Suprapubic skin (tissue), 4 donors: Measurements from ENCODE around the gene LRRTM3. TPM values are rescaled to one million over a fixed set of nuclear protein-coding genes. Genes with fewer than 3 reads are reported as not detected.

Experiments
- DNase-seq, 2 donors: peaks; one replicate each; pipeline ENCODE4 v3.0.0-alpha.2; 2019; ENCODE audit warnings: low spot score in 2 of 2
- H3K27ac ChIP-seq: fragments of 200-600 bp; sonication (generic); one replicate; pipeline ENCODE4 v1.5.1; 2019
- H3K27me3 ChIP-seq: fragments of 200-600 bp; sonication (generic); one replicate; pipeline ENCODE4 v1.5.1; 2019
- H3K36me3 ChIP-seq: fragments of 200-600 bp; sonication (generic); one replicate; pipeline ENCODE4 v1.5.1; 2019
- H3K4me1 ChIP-seq: fragments of 200-600 bp; sonication (generic); one replicate; pipeline ENCODE4 v1.5.1; 2019
- H3K4me3 ChIP-seq: fragments of 200-600 bp; sonication (generic); one replicate; pipeline ENCODE4 v1.5.1; 2019; ENCODE audit warnings: mild to moderate bottlenecking
- H3K9me3 ChIP-seq: fragments of 200-600 bp; sonication (generic); one replicate; pipeline ENCODE4 v1.5.1; 2019
- CTCF ChIP-seq, 2 donors: fragments of 200-600 bp in 1 of 2; fragments of 450-650 bp in 1 of 2; sonication (generic) in 1 of 2; IDR thresholded peaks; one replicate each; pipeline ENCODE4 v1.5.1; 2016 to 2019; ENCODE audit warnings: antibody characterized with exemption in 2 of 2, mild to moderate bottlenecking in 1 of 2, moderate library complexity in 1 of 2
- EP300 ChIP-seq: sonication (generic); formaldehyde crosslinking; IDR thresholded peaks from one replicate; pipeline ENCODE4 v1.6.1; 2017; ENCODE audit warnings: antibody characterized with exemption
- POLR2A ChIP-seq, 2 donors: fragments of 450-650 bp; IDR thresholded peaks; one replicate each; pipeline ENCODE4 v1.6.1; 2017; ENCODE audit warnings: antibody characterized with exemption in 2 of 2, mild to moderate bottlenecking in 2 of 2, moderate library complexity in 2 of 2
- POLR2AphosphoS5 ChIP-seq, 3 donors: sonication (generic); formaldehyde crosslinking; IDR thresholded peaks; one replicate each; pipeline ENCODE4 v1.6.1; 2017; ENCODE audit warnings: antibody characterized with exemption in 3 of 3
- WGBS: methylation state at CpG from one replicate; pipeline ENCODE4 v1.1.5; 2018; 5-methylcytosine and 5-hydroxymethylcytosine counted together
- total RNA-seq, 4 donors: library from RNA; depleted of rRNA; stranded (reverse); fragments of >200 nt; gene quantifications; one replicate each; pipeline ENCODE4 v1.1.0, GENCODE V29; 2016

Gene LRRTM3
- total RNA-seq, 4 donors from 2014 or later, result not detected

- Histone ChIP-seq H3K9me3 (no peaks in the 10 kb centered on the region), H3K4me1 (no peaks in the 10 kb centered on the region), H3K27me3 (no peaks in the 10 kb centered on the region), H3K4me3 (no peak overlapping the region), H3K27ac (no peak overlapping the region), H3K36me3 (no peaks in the 10 kb centered on the region)
- TF ChIP-seq EP300 (no peak), POLR2A (IDR thresholded peaks at IDR 0.05) (no peak), POLR2AphosphoS5 (IDR thresholded peaks at IDR 0.05) (no peak), CTCF (IDR thresholded peaks at IDR 0.05) (no peak)
- WGBS, result 80% methylated on average over 4 of the region's 4 CpGs
- no peak for DNase-seq
Measured at GRCh38 chr10:66980246-66980815, 54.5 kb downstream of the LRRTM3 start.

GRCh38 chr10:66981361-66982052 is 55.7 kb downstream of the LRRTM3 start:
- 74% methylated on average over 3 of the region's 3 CpGs for WGBS

GRCh38 chr10:66982053-66982420 is 56.2 kb downstream of the LRRTM3 start:
- H3K4me1 ChIP-seq, result no peaks in the 10 kb centered on the region
- H3K27me3 ChIP-seq, result no peaks in the 10 kb centered on the region
- DNase-seq, result no peak
- H3K36me3 ChIP-seq, result no peaks in the 10 kb centered on the region
- no peak overlapping the region for H3K27ac ChIP-seq
- no peak overlapping the region for H3K4me3 ChIP-seq
- TF ChIP-seq POLR2AphosphoS5 (IDR thresholded peaks at IDR 0.05) (no peak), POLR2A (IDR thresholded peaks at IDR 0.05) (no peak), EP300 (no peak), CTCF (IDR thresholded peaks at IDR 0.05) (no peak)
- no peaks in the 10 kb centered on the region for H3K9me3 ChIP-seq
- WGBS, result 71% methylated on average over 1 of the region's 1 CpG

More at GRCh38 chr10:66981361-66982052, 55.7 kb downstream of the LRRTM3 start:
- H3K9me3 ChIP-seq, result no peaks in the 10 kb centered on the region
- H3K27ac ChIP-seq, result no peak overlapping the region
- DNase-seq, result no peak
- no peaks in the 10 kb centered on the region for H3K27me3 ChIP-seq
- H3K4me3 ChIP-seq, result no peak overlapping the region
- H3K4me1 ChIP-seq, result no peaks in the 10 kb centered on the region
- no peaks in the 10 kb centered on the region for H3K36me3 ChIP-seq
- TF ChIP-seq POLR2AphosphoS5 (IDR thresholded peaks at IDR 0.05) (no peak), EP300 (no peak), POLR2A (IDR thresholded peaks at IDR 0.05) (no peak), CTCF (IDR thresholded peaks at IDR 0.05) (no peak)

GRCh38 chr10:66982792-66983474 is 57.1 kb downstream of the LRRTM3 start:
- Histone ChIP-seq H3K4me3 (no peak overlapping the region), H3K9me3 (no peaks in the 10 kb centered on the region), H3K27me3 (no peaks in the 10 kb centered on the region), H3K4me1 (no peaks in the 10 kb centered on the region), H3K36me3 (no peaks in the 10 kb centered on the region), H3K27ac (no peak overlapping the region)
- WGBS, result 55% methylated on average over 6 of the region's 6 CpGs
- TF ChIP-seq CTCF (IDR thresholded peaks at IDR 0.05) (no peak), POLR2AphosphoS5 (IDR thresholded peaks at IDR 0.05) (no peak), POLR2A (IDR thresholded peaks at IDR 0.05) (no peak), EP300 (no peak)
- DNase-seq, result no peak

GRCh38 chr10:66983475-66983818 is 57.6 kb downstream of the LRRTM3 start:
- TF ChIP-seq POLR2AphosphoS5 (IDR thresholded peaks at IDR 0.05) (no peak), POLR2A (IDR thresholded peaks at IDR 0.05) (no peak), CTCF (IDR thresholded peaks at IDR 0.05) (no peak), EP300 (no peak)
- Histone ChIP-seq H3K4me3 (no peak overlapping the region), H3K4me1 (no peaks in the 10 kb centered on the region), H3K27me3 (no peaks in the 10 kb centered on the region), H3K36me3 (no peaks in the 10 kb centered on the region), H3K27ac (no peak overlapping the region), H3K9me3 (no peaks in the 10 kb centered on the region)
- no peak for DNase-seq
